ENCODE data around the gene TPGS2.

DNA sequence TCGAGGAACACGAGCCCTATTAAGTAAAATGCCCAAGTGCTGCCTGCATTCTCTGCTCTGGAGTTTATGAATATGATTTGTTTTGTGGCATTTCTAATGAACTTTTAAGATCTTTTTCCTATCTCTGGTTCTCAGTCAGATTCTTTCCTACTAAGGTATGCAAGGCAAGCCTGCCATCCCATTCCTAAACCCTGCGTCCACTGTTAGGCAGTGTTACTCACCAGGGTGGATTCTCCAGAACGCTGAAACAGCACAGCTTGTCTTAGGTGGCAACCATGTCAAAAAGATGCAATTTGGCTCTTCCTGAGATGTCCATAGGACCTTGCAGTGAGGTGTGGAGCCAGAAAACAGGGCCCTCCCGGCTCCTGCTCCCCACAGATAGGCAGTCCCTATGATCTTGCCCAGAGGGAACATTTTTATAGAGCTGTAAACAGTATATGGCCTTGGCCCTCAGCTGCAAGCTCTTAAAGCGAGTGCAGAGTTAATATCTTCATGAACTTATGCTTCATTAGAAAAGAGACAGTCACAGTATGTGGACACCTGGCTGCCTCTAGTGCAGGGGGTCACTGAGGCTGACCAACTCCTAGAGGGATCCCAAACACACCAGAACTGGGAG, 84.4 kb downstream of the TPGS2 start:
- TF ChIP-seq, protein P1, sequence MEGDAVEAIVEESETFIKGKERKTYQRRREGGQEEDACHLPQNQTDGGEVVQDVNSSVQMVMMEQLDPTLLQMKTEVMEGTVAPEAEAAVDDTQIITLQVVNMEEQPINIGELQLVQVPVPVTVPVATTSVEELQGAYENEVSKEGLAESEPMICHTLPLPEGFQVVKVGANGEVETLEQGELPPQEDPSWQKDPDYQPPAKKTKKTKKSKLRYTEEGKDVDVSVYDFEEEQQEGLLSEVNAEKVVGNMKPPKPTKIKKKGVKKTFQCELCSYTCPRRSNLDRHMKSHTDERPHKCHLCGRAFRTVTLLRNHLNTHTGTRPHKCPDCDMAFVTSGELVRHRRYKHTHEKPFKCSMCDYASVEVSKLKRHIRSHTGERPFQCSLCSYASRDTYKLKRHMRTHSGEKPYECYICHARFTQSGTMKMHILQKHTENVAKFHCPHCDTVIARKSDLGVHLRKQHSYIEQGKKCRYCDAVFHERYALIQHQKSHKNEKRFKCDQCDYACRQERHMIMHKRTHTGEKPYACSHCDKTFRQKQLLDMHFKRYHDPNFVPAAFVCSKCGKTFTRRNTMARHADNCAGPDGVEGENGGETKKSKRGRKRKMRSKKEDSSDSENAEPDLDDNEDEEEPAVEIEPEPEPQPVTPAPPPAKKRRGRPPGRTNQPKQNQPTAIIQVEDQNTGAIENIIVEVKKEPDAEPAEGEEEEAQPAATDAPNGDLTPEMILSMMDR (IDR thresholded peaks at IDR 0.05), result no peak
- TF ChIP-seq POLR2A (IDR thresholded peaks at IDR 0.05), result no peak
